ENCODE data around the gene TLDC2. TPM values are rescaled to one million over a fixed set of nuclear protein-coding genes. Genes with fewer than 3 reads are reported as not detected.
A peak's percentile ranks its signal among the peaks of the same experiment; 100 is the strongest.
"Not testable (repeated sequence)": the region's sequence is repeated elsewhere in the genome, so short reads cannot be mapped to it uniquely, and the experiment has no call there.

The TLDC2 gene
- total RNA-seq, 3 donors from 2014 or later, result 11.6 to 35.0 (median 30.0) TPM

GRCh38 chr20:36839150-36839549 is 36.8 kb upstream of the TLDC2 start:
- ATAC-seq (no peak), DNase-seq (no peak)
- H3K4me1 ChIP-seq (ENCODE audit: low read depth), result peaks cover 20% of the 10 kb centered on the region
- no peaks in the 10 kb centered on the region for H3K36me3 ChIP-seq (ENCODE audit: low read depth)
- no peak for TF ChIP-seq CTCF (IDR thresholded peaks at IDR 0.05)
- no peak overlapping the region for H3K4me3 ChIP-seq
- no peaks in the 10 kb centered on the region for H3K9me3 ChIP-seq
- intact Hi-C loops (cut with DNase I, micrococcal nuclease), result no loop called here

GRCh38 chr20:36841030-36841429 is 34.9 kb upstream of the TLDC2 start:
- H3K9me3 ChIP-seq; intact Hi-C loops (cut with DNase I, micrococcal nuclease); ATAC-seq; H3K36me3 ChIP-seq (ENCODE audit: low read depth); H3K4me3 ChIP-seq; DNase-seq: not testable (repeated sequence)
- H3K4me1 ChIP-seq (ENCODE audit: low read depth), result peaks cover 12% of the 10 kb centered on the region

- ATAC-seq (no peak), DNase-seq (peak in 1 of 3 donors; percentile 2)
- intact Hi-C loops (cut with DNase I, micrococcal nuclease), result no loop called here
- Histone ChIP-seq H3K36me3 (ENCODE audit: low read depth) (no peaks in the 10 kb centered on the region), H3K4me1 (ENCODE audit: low read depth) (peaks cover 7% of the 10 kb centered on the region), H3K4me3 (no peak overlapping the region), H3K9me3 (no peaks in the 10 kb centered on the region)
- no peak for TF ChIP-seq CTCF (IDR thresholded peaks at IDR 0.05)
These were observed 30.5 kb upstream of the TLDC2 start for GRCh38 chr20:36845288-36845971.

GRCh38 chr20:36847009-36847709 is 28.8 kb upstream of the TLDC2 start:
- H3K36me3 ChIP-seq (ENCODE audit: low read depth), result no peaks in the 10 kb centered on the region
- H3K4me3 ChIP-seq, result no peak overlapping the region
- H3K4me1 ChIP-seq (ENCODE audit: low read depth), result peaks cover 7% of the 10 kb centered on the region
- intact Hi-C loops (cut with DNase I, micrococcal nuclease), result no loop called here
- peak; percentile 34 for ATAC-seq
- peak in 1 of 3 donors; percentile 48 for DNase-seq
- H3K9me3 ChIP-seq, result no peaks in the 10 kb centered on the region
- TF ChIP-seq CTCF (IDR thresholded peaks at IDR 0.05), result no peak

- ATAC-seq, result no peak
- intact Hi-C loops (cut with DNase I, micrococcal nuclease), result no loop called here
These were observed 28.3 kb upstream of the TLDC2 start for GRCh38 chr20:36847710-36848040.

More at GRCh38 chr20:36847710-36848040, 28.3 kb upstream of the TLDC2 start:
- no peak for DNase-seq
- Histone ChIP-seq H3K9me3 (no peaks in the 10 kb centered on the region), H3K4me1 (ENCODE audit: low read depth) (peaks cover 7% of the 10 kb centered on the region), H3K4me3 (no peak overlapping the region), H3K36me3 (ENCODE audit: low read depth) (no peaks in the 10 kb centered on the region)
- TF ChIP-seq CTCF (IDR thresholded peaks at IDR 0.05), result no peak
